Peyer's patch (tissue), 4 donors: ENCODE results near the gene RAET1E. TPM values are rescaled to one million over a fixed set of nuclear protein-coding genes. Genes with fewer than 3 reads are reported as not detected.
A peak's percentile ranks its signal among the peaks of the same experiment; 100 is the strongest.
"Not testable (repeated sequence)": the region's sequence is repeated elsewhere in the genome, so short reads cannot be mapped to it uniquely, and the experiment has no call there.

ENCODE experiments used
- DNase-seq, 3 donors: peaks; one replicate each; pipeline ENCODE4 v3.0.0-alpha.2; 2017 to 2019
- H3K27ac ChIP-seq, 4 donors: fragments of 200-600 bp; sonication (generic); one replicate each; pipeline ENCODE4 v1.5.1; 2016 to 2019
- H3K27me3 ChIP-seq, 2 donors: fragments of 200-600 bp; sonication (generic); one replicate each; pipeline ENCODE4 v1.5.1; 2019
- H3K36me3 ChIP-seq, 3 donors: fragments of 200-600 bp; sonication (generic); one replicate each; pipeline ENCODE4 v1.5.1; 2016 to 2019
- H3K4me1 ChIP-seq, 4 donors: fragments of 200-600 bp; sonication (generic); one replicate each; pipeline ENCODE4 v1.5.1; 2016 to 2019
- H3K4me3 ChIP-seq, 4 donors: fragments of 200-600 bp; sonication (generic); 1 replicate in 3 of 4; 2 replicates in 1 of 4; pipeline ENCODE4 v1.5.1; 2016 to 2019; ENCODE audit warnings: mild to moderate bottlenecking in 1 of 4
- H3K9me3 ChIP-seq, 4 donors: fragments of 200-600 bp; sonication (generic); one replicate each; pipeline ENCODE4 v1.5.1; 2016 to 2019; ENCODE audit warnings: mild to moderate bottlenecking in 1 of 4
- CTCF ChIP-seq, 6 experiments: fragments of 450-650 bp in 4 of 6; fragments of 200-600 bp in 2 of 6; sonication (generic) in 1 of 6; IDR thresholded peaks; one replicate each; pipeline ENCODE4 v1.5.1; 2017 to 2019; ENCODE audit warnings: antibody characterized with exemption in 6 of 6, mild to moderate bottlenecking in 3 of 6, moderate library complexity in 1 of 6
- POLR2A ChIP-seq, 2 donors: fragments of 450-650 bp; IDR thresholded peaks; one replicate each; pipeline ENCODE4 v1.5.1; 2017; ENCODE audit warnings: antibody characterized with exemption in 2 of 2, mild to moderate bottlenecking in 2 of 2, moderate library complexity in 2 of 2
- total RNA-seq, 4 donors: library from RNA; depleted of rRNA; stranded (reverse); fragments of >200 nt; gene quantifications; one replicate each; pipeline ENCODE4 v1.1.0, GENCODE V29; 2016

Gene RAET1E
- total RNA-seq, 4 donors from 2014 or later: not detected

DNA sequence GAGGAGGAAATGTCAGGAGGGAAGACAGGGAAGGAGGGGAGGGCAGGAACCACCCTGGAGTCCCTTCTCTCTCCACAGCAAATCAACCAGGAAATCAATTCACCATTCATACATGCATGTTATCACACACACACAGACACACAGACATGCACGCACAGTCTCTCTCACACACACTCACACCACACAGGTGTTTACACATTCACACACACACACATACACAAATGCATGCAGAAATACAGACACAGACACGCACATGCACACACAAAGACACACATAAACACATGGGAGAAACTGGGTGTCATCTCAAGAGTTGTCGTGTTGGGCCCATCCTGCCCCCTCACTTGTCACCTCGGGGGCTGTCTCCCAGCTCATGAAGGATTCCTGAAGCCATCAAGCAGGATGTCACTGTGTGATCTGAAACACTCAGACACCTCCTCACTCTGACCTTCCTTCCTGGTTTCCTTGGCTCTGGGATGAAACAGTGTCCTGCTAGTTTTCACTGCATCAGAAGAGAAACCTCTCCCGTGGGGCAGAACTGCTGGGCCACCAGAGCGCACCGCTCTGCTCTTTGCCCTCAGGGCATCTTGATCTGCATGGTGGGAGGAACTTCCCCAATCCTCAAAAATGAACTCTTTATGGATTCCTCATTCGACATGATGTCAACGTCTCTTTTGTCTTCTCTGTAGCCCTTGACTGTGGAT, 15.8 kb upstream of the RAET1E start:
- no peak overlapping the region for H3K27ac ChIP-seq
- DNase-seq: no peak
- no peaks in the 10 kb centered on the region for H3K27me3 ChIP-seq
- no peaks in the 10 kb centered on the region for H3K4me1 ChIP-seq
- H3K9me3 ChIP-seq: peaks cover 0 to 6% (median 0%) of the 10 kb centered on the region in 4 donors
- TF ChIP-seq POLR2A (IDR thresholded peaks at IDR 0.05) (no peak), CTCF (IDR thresholded peaks at IDR 0.05) (no peak)
- no peaks in the 10 kb centered on the region for H3K36me3 ChIP-seq
- H3K4me3 ChIP-seq: no peak overlapping the region

DNA sequence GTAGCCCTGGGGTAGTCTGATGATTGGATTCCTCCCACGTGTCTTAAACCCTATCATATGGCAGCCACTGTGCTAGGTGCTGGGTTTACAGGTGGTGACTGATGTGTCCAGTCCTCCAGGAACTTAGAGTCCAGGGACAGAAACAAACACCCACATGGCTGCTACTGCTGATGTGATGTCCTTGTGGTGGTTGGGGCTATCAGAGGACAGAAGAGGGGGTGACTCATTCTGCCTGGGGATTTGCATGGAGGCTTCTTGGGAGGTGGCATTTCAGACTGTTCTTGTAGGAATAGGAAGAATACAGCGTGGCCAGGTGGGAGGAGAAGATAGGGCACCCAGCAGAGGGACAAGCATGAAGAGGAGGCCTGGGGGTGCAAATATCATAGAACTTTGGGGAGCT, 15.2 kb upstream of the RAET1E start:
- Histone ChIP-seq H3K4me1 (no peaks in the 10 kb centered on the region), H3K27me3 (no peaks in the 10 kb centered on the region), H3K36me3 (no peaks in the 10 kb centered on the region), H3K9me3 (peaks cover 0 to 12% (median 1%) of the 10 kb centered on the region in 4 donors), H3K4me3 (no peak overlapping the region), H3K27ac (no peak overlapping the region)
- no peak for DNase-seq
- no peak for TF ChIP-seq POLR2A (IDR thresholded peaks at IDR 0.05)
- no peak for TF ChIP-seq CTCF (IDR thresholded peaks at IDR 0.05)

DNA sequence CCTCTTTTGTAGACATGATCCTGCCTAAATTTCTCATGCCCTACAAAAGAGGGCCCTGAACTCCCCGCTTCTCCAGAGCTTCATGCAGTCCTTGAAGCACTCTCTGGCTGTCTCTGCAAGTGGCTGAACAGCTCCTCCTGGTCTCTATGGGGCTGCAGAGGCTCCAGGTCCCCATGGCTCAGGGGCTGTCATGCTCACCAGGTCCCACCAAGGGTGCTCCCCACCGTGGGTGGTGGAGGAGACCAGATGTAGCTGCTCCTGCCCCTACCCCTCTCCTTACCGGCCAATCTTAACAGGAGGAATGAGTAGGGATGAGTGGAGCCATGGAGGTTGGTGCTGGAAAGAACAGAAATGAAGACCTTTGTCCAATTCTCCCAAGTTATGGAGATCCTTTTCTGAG, 14.8 kb upstream of the RAET1E start:
- H3K27me3 ChIP-seq, H3K4me3 ChIP-seq, DNase-seq, H3K4me1 ChIP-seq, H3K27ac ChIP-seq, H3K36me3 ChIP-seq: not testable (repeated sequence)
- peaks cover 0 to 14% (median 2%) of the 10 kb centered on the region in 4 donors for H3K9me3 ChIP-seq

DNA sequence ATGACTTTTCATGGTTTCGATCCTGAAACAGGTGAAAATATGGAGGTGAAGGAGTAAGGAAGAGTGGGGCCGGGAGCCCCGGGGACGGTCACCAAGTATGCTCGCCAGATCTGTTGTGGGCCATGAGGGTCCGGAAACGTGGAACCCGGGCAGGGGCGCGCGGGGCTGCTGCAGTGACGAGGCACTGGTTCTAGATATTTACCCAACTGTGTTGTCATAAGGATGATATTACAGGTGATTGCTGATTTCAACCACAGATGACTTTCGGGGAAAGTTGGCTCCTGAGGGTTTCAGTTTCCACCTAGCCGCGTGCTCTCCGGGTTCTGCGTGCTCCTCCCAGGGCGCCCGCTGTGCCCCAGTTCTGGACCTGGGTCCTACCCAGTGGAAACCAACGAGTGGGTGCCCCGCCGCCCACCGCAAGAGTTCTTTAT, 12.8 kb upstream of the RAET1E start:
- Histone ChIP-seq H3K27me3 (no peaks in the 10 kb centered on the region), H3K4me3 (no peak overlapping the region), H3K27ac (no peak overlapping the region), H3K9me3 (peaks cover 0 to 15% (median 2%) of the 10 kb centered on the region in 4 donors), H3K4me1 (no peaks in the 10 kb centered on the region), H3K36me3 (no peaks in the 10 kb centered on the region)
- DNase-seq: peak in 1 of 3 donors; percentile 32
- TF ChIP-seq POLR2A (IDR thresholded peaks at IDR 0.05) (no peak), CTCF (IDR thresholded peaks at IDR 0.05) (no peak)

DNA sequence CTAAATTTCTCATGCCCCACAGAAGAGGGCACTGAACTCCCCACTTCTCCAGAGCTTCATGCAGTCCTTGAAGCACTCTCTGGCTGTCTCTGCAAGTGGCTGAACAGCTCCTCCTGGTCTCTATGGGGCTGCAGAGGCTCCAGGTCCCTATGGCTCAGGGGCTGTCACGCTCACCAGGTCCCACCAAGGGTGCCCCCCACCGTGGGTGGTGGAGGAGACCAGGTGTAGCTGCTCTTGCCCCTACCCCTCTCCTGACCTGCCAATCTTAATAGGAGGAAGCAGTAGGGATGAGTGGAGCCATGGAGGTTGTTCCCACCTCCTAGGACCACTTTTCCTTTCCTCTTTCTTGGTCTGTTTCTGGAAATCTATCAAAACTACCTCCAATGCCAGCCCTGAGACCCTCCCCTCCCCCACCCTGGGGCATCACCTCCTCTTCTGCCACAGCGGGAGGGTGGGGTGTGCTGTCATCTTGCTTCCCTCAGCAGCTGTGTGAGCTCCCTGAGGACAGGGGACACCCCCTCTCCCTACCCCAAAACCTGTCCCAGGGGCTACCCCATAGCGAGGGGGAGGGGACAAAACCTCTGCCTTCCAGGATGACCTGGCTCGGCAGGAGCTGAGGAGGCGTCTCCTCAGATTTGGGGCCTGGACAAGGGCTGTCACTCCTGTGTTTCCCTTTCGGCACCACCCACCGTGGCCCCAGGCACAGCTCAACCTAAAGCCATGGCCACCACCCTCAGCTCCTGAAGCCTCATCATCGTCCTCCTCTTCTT, 12.0 kb upstream of the RAET1E start:
- Histone ChIP-seq H3K9me3 (peaks cover 0 to 19% (median 2%) of the 10 kb centered on the region in 4 donors), H3K4me3 (no peak overlapping the region), H3K36me3 (no peaks in the 10 kb centered on the region), H3K27ac (no peak overlapping the region), H3K4me1 (no peaks in the 10 kb centered on the region), H3K27me3 (no peaks in the 10 kb centered on the region)
- peak in 1 of 3 donors; percentile 36 for DNase-seq
- no peak for TF ChIP-seq POLR2A (IDR thresholded peaks at IDR 0.05)
- TF ChIP-seq CTCF (IDR thresholded peaks at IDR 0.05): no peak

- peak in 1 of 3 donors; percentile 25 for DNase-seq
- H3K27me3 ChIP-seq, H3K36me3 ChIP-seq, H3K27ac ChIP-seq, H3K4me3 ChIP-seq, H3K4me1 ChIP-seq: not testable (repeated sequence)
- peaks cover 0 to 19% (median 2%) of the 10 kb centered on the region in 4 donors for H3K9me3 ChIP-seq
Observed at GRCh38 chr6:149908480-149908879, 10.6 kb upstream of the RAET1E start.
